ENCODE measurements around the gene WDR62. TPM values are rescaled to one million over a fixed set of nuclear protein-coding genes. Genes with fewer than 3 reads are reported as not detected.

Gene WDR62
- total RNA-seq, 4 donors from 2014 or later: 2.4 to 5.8 TPM; not detected in 2

DNA sequence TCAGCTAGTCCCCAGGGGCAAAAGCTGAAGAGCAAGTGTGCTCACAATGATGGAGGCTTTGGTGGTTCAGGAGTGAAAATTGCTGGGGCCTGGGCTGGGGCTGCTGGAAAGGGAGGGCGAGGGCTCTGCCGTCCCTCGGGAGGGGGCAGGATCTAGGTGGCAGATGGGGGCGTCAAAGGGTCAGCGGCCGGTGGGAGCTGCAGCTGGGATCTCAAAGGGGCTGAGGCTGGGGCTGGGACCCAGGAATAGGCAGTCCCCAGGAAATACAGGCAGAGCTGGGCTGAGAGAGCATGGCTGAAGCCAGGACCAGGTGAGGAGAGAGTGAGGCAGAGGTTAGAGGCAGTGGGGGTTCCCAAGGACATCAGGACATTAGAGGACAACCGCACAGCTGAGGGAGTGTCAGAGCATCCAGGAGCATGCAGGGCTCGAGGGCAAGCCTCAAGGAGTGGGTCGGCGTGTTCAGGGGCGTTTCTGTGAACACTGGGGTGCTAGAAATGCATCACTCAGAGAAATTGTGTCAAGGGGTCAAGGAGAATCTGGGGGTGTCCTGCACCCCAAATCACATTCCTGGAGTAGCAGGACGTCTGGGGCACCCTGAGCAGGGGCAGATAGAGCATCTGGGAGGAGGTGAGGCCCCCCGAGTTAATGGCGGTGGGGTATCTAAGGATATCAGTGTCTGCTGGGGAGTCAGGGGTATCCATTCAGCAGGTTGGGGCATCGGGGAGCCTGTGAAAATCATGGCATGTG, 44.9 kb upstream of the WDR62 start:
- TF ChIP-seq, protein P1, sequence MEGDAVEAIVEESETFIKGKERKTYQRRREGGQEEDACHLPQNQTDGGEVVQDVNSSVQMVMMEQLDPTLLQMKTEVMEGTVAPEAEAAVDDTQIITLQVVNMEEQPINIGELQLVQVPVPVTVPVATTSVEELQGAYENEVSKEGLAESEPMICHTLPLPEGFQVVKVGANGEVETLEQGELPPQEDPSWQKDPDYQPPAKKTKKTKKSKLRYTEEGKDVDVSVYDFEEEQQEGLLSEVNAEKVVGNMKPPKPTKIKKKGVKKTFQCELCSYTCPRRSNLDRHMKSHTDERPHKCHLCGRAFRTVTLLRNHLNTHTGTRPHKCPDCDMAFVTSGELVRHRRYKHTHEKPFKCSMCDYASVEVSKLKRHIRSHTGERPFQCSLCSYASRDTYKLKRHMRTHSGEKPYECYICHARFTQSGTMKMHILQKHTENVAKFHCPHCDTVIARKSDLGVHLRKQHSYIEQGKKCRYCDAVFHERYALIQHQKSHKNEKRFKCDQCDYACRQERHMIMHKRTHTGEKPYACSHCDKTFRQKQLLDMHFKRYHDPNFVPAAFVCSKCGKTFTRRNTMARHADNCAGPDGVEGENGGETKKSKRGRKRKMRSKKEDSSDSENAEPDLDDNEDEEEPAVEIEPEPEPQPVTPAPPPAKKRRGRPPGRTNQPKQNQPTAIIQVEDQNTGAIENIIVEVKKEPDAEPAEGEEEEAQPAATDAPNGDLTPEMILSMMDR (IDR thresholded peaks at IDR 0.05): no peak
- no peak for TF ChIP-seq POLR2A (IDR thresholded peaks at IDR 0.05)
- intact Hi-C loops (cut with DNase I; ENCODE audit: low total_unique reads): no loop called here
- Histone ChIP-seq H3K4me3 (peak overlapping the region; percentile 22 to 42), H3K9me3 (no peaks in the 10 kb centered on the region), H3K27me3 (no peaks in the 10 kb centered on the region), H3K4me1 (peaks cover 0 to 9% of the 10 kb centered on the region in 2 donors), H3K27ac (peak overlapping the region; percentile 23 to 67), H3K36me3 (no peaks in the 10 kb centered on the region)
- DNase-seq: no peak

DNA sequence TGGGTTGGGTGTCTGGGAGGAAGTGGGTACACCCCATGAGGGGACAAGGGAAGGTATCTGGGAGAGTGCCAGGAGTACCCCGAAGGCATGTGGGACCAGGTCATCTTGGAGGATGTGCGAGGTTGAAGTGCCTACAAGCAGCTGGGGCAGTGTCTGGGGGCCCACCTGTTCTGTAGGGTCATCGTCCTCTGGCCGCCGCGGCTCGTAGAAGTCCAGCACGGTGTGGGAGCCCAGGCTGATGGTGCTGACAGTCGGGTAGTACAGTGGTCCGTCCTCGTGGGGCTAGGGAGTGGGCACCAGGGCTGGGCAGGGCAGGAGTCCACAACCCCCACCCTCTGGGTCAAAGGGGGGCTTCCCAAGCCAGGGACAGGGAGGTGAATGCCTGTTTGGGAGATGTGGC, 44.3 kb upstream of the WDR62 start:
- H3K4me1 ChIP-seq: peaks cover 0 to 11% of the 10 kb centered on the region in 2 donors
- TF ChIP-seq, protein P1 (IDR thresholded peaks at IDR 0.05): no peak
- no peak for TF ChIP-seq POLR2A (IDR thresholded peaks at IDR 0.05)
- intact Hi-C loops (cut with DNase I; ENCODE audit: low total_unique reads): no loop called here
- H3K27ac ChIP-seq: no peak overlapping the region
- H3K27me3 ChIP-seq: no peaks in the 10 kb centered on the region
- H3K9me3 ChIP-seq: no peaks in the 10 kb centered on the region
- no peaks in the 10 kb centered on the region for H3K36me3 ChIP-seq
- H3K4me3 ChIP-seq: no peak overlapping the region
- DNase-seq: no peak

DNA sequence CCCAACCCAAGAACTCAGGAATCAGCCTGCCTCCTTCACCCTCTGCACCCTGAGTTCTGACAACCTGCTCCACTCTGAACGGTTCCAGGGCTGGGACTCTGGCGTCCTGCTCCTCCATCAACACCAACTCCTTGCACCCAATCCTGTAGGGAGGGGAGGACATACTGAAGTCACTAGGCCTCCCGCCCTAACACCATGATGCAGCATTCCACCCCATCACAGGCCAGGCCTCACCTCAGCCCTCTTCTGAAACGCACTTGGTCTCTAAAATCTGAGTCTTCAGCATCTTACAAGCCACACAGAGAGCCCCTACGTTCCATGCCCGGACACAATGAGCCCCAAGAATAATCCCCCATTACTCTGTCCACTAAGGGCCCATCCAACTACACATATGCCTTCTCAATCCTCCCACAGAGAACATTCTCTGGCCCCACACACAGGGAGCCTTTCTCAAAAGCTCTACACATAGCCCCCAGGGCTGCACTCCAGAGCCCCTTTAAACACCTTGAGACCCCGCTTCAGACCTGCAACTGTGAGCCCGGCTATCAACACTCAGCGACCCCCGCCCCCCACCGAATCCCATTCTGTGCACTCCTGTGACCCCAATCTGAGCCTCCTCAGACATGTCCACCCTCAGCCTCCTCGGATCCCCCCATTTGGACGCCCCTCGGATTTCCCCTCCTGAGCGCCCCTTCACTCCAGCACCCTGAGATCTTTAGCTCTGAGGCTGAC, 41.3 kb upstream of the WDR62 start:
- intact Hi-C loops (cut with DNase I; ENCODE audit: low total_unique reads): no loop called here
- DNase-seq: no peak
- TF ChIP-seq, protein P1 (IDR thresholded peaks at IDR 0.05): no peak
- TF ChIP-seq POLR2A (IDR thresholded peaks at IDR 0.05): no peak
- peak overlapping the region; percentile 61 to 91 for H3K27ac ChIP-seq
- H3K4me1 ChIP-seq: peaks cover 0 to 11% of the 10 kb centered on the region in 2 donors
- peak overlapping the region; percentile 73 for H3K4me3 ChIP-seq
- H3K27me3 ChIP-seq: no peaks in the 10 kb centered on the region
- H3K9me3 ChIP-seq: no peaks in the 10 kb centered on the region
- H3K36me3 ChIP-seq: no peaks in the 10 kb centered on the region

DNA sequence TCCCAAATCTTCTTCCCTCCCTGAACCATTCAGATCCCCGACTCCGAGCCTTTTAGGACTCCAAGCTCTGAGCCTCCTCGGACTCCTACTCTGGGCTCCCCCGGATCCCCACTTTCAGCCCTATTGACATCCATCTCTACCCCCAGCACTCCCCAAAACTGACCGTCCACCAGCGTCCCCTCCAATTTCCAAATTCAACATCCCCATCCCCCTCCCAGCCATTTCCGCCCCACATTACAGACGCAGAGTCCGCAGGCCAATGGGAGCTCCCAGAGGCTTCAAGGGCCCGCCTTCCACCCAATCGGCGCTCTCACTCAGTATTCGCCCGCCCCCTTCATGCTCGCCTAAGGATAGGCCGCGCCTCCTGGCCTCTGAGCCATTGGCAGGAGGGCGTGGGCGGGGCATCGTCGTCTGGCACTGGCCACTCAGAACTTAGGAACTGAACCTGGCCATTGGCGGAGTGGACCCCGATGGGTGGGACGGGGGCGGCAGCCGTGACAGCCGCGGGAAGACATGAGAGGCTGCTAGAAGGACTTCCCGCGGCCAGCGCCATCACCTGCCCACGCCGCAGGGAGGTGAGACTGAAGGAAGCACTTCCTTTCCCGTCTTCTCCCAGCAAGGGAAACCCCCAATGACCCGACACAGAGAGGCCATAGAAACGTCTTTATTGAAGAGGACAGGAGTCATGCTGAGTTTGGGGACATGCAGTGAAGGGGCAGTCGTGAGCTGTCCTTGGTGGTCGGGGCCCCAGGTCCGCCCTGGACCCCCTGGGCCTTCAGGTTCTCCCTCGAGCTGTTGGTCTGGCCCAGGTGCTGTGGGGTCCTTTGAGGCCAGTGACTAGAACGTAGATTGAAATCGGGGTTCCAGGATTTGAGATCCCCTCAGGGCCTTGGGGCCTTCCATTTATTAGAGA, 40.4 kb upstream of the WDR62 start, which contains the start of gene ALKBH6:
ALKBH6 (minus strand) TSS at position 202 of the 913 bp plus-strand sequence. CDS start 816 bp downstream, outside the sequence.
- H3K9me3 ChIP-seq: no peaks in the 10 kb centered on the region
- no peaks in the 10 kb centered on the region for H3K27me3 ChIP-seq
- H3K27ac ChIP-seq: peak within 1 kb of the TSS; percentile 61 to 91
- peak; percentile 99 to 100 for DNase-seq
- H3K4me3 ChIP-seq: peak within 1 kb of the TSS; percentile 73
- intact Hi-C loops (cut with DNase I; ENCODE audit: low total_unique reads): no loop called here
- TF ChIP-seq, protein P1 (IDR thresholded peaks at IDR 0.05): peak in 2 of 4 experiments; percentile 11 to 12
- no peak for TF ChIP-seq POLR2A (IDR thresholded peaks at IDR 0.05)
- H3K4me1 ChIP-seq: peaks cover 0 to 11% of the 10 kb centered on the region in 2 donors
- no peaks in the 10 kb centered on the region for H3K36me3 ChIP-seq
